T-helper 1 cell treated with Interleukin-12 subunit alpha and Interleukin-12 subunit beta and Interleukin-4 antibody, amounts not matched to agents 30 ng/mL and 1 ng/mL, for 36 hours (primary cell): ENCODE data around the gene LCMT1. TPM values are rescaled to one million over a fixed set of nuclear protein-coding genes. Genes with fewer than 3 reads are reported as not detected.
"Not testable (repeated sequence)": the region's sequence is repeated elsewhere in the genome, so short reads cannot be mapped to it uniquely, and the experiment has no call there.

Experiments used
- intact Hi-C: fragments of 100-400 bp; cut with micrococcal nuclease; formaldehyde crosslinking; loops from one replicate; pipeline ENCODE4 v1.15.1; 2024
- total RNA-seq: library from RNA; stranded (reverse); gene quantifications from 2 replicates; pipeline ENCODE4 v1.2.3, GENCODE V29; 2022

Gene LCMT1
- total RNA-seq, 1 donor from 2014 or later, result 36.8 TPM

GRCh38 chr16:25093208-25094061, 18.1 kb upstream of the LCMT1 start:
- intact Hi-C loops, result loop anchor here (1.0 to 2.0 kb wide), 2 partner anchors 14 to 27 kb away; no protein-coding TSS in a partner anchor

- intact Hi-C loops, result no loop called here
Observed at GRCh38 chr16:25094596-25094995, 16.9 kb upstream of the LCMT1 start.

- intact Hi-C loops, result no loop called here
Observed at GRCh38 chr16:25095636-25096035, 15.9 kb upstream of the LCMT1 start.

- intact Hi-C loops, result no loop called here
Observed at GRCh38 chr16:25097276-25097975, 14.1 kb upstream of the LCMT1 start.

- intact Hi-C loops, result no loop called here
Observed at GRCh38 chr16:25100511-25100910, 11.0 kb upstream of the LCMT1 start.

- intact Hi-C loops, result loop anchor here (1.0 to 2.0 kb wide), 5 partner anchors 14 to 374 kb away; no protein-coding TSS in a partner anchor
Observed at GRCh38 chr16:25106567-25107465, 4.7 kb upstream of the LCMT1 start.

GRCh38 chr16:25107466-25107792, 4.1 kb upstream of the LCMT1 start:
- intact Hi-C loops, result loop anchor here (1.0 to 2.0 kb wide), 3 partner anchors 14 to 375 kb away; no protein-coding TSS in a partner anchor

- intact Hi-C loops, result loop anchor here (1.0 kb wide), 1 partner anchor 136 kb away; no protein-coding TSS in a partner anchor
Observed at GRCh38 chr16:25108054-25108453, 3.5 kb upstream of the LCMT1 start.

GRCh38 chr16:25109643-25110042, 1.9 kb upstream of the LCMT1 start:
- intact Hi-C loops, result no loop called here

- intact Hi-C loops, result no loop called here
Observed at GRCh38 chr16:25110387-25110947, 1.1 kb upstream of the LCMT1 start.

- intact Hi-C loops, result no loop called here
Observed at GRCh38 chr16:25114121-25114520, 2.6 kb downstream of the LCMT1 start.

GRCh38 chr16:25118851-25119578, 7.5 kb downstream of the LCMT1 start:
- intact Hi-C loops, result no loop called here

- intact Hi-C loops, result no loop called here
Observed at GRCh38 chr16:25121824-25122600, 10.5 kb downstream of the LCMT1 start.

GRCh38 chr16:25124503-25124902, 13.0 kb downstream of the LCMT1 start:
- intact Hi-C loops, result no loop called here

- intact Hi-C loops, result loop anchor here (1.0 to 2.0 kb wide), 2 partner anchors 71 to 107 kb away; no protein-coding TSS in a partner anchor
Observed at GRCh38 chr16:25126086-25126666, 14.6 kb downstream of the LCMT1 start.

GRCh38 chr16:25126820-25127232, 15.3 kb downstream of the LCMT1 start:
- intact Hi-C loops, result loop anchor here (1.0 to 2.0 kb wide), 3 partner anchors 72 to 106 kb away; no protein-coding TSS in a partner anchor

- intact Hi-C loops, result not testable (repeated sequence)
Observed at GRCh38 chr16:25132751-25133150, 21.2 kb downstream of the LCMT1 start.

GRCh38 chr16:25134166-25134700, 22.7 kb downstream of the LCMT1 start:
- intact Hi-C loops, result no loop called here
